Lower leg skin (tissue), 3 donors: ENCODE results near the gene ASXL2.

ENCODE experiments used
- POLR2A ChIP-seq, 2 donors: fragments of 450-650 bp; IDR thresholded peaks; one replicate each; pipeline ENCODE4 v1.6.1; 2016 to 2017; ENCODE audit warnings: antibody characterized with exemption in 2 of 2, mild to moderate bottlenecking in 1 of 2, moderate library complexity in 1 of 2
- TF ChIP-seq, protein P1 (sequence below), 3 donors: fragments of 450-650 bp; IDR thresholded peaks; one replicate each; pipeline ENCODE4 v1.5.1; 2016; ENCODE audit warnings: antibody characterized with exemption in 3 of 3, mild to moderate bottlenecking in 3 of 3, moderate library complexity in 2 of 3

DNA sequence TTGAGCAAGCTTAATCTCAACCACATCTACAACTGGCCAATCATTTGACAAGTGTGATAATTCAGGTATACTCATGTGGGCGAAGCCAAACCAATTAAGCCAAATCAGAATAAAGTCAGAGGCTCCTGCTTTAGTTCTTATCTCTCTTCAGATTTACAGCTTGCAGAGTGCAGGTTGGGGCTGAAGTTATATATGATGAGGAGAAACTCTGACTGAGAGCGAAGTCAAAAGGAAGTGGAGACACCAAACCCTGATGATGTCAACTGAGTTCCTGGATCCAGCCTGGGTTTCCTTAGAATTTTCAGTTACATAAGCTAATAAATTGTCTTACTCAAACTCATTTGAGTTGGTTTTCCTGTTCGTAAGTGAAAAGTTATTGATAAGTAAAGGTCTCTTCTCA is 73.9 kb downstream of the ASXL2 start:
- TF ChIP-seq, protein P1, sequence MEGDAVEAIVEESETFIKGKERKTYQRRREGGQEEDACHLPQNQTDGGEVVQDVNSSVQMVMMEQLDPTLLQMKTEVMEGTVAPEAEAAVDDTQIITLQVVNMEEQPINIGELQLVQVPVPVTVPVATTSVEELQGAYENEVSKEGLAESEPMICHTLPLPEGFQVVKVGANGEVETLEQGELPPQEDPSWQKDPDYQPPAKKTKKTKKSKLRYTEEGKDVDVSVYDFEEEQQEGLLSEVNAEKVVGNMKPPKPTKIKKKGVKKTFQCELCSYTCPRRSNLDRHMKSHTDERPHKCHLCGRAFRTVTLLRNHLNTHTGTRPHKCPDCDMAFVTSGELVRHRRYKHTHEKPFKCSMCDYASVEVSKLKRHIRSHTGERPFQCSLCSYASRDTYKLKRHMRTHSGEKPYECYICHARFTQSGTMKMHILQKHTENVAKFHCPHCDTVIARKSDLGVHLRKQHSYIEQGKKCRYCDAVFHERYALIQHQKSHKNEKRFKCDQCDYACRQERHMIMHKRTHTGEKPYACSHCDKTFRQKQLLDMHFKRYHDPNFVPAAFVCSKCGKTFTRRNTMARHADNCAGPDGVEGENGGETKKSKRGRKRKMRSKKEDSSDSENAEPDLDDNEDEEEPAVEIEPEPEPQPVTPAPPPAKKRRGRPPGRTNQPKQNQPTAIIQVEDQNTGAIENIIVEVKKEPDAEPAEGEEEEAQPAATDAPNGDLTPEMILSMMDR (IDR thresholded peaks at IDR 0.05) = no peak
- TF ChIP-seq POLR2A (IDR thresholded peaks at IDR 0.05) = no peak
